Lower leg skin (tissue), 3 donors: ENCODE results near the gene NFKBIB.
A peak's percentile ranks its signal among the peaks of the same experiment; 100 is the strongest.

ENCODE experiments used
- POLR2A ChIP-seq, 2 donors: fragments of 450-650 bp; IDR thresholded peaks; one replicate each; pipeline ENCODE4 v1.6.1; 2016 to 2017; ENCODE audit warnings: antibody characterized with exemption in 2 of 2, mild to moderate bottlenecking in 1 of 2, moderate library complexity in 1 of 2
- TF ChIP-seq, protein P1 (sequence below), 3 donors: fragments of 450-650 bp; IDR thresholded peaks; one replicate each; pipeline ENCODE4 v1.5.1; 2016; ENCODE audit warnings: antibody characterized with exemption in 3 of 3, mild to moderate bottlenecking in 3 of 3, moderate library complexity in 2 of 3

DNA sequence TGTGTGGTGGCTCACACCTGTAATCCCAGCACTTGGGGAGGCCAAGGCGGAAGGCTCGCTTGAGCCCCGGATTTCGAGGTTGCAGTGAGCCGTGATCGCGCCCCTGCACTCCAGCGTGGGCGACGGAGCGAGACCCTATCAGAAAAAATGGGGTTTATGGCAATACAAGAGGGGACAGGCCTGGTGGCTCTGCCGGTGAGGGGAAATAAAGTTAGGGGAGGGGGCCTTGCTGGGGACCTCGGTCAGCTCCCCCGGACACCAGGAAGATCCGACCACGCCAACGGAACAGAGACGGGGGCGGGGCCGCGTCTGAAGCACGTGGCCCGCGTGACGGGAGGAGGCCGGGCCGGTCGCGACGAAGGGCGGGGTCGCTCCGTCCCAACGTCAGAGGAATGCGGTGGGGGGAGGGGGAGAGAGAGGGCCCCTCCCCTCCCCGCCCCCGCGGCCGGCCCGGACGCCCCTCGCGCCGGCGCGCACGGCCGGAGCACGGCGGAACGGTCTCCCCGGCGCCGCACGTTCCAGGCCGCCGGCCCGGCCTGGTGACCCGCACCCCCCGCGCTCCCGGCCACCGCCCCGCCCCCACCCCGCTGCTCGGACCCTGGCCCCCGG is 48.0 kb upstream of the NFKBIB start:
- peak in 1 of 2 donors; percentile 61 for TF ChIP-seq POLR2A (IDR thresholded peaks at IDR 0.05)
- TF ChIP-seq, protein P1, sequence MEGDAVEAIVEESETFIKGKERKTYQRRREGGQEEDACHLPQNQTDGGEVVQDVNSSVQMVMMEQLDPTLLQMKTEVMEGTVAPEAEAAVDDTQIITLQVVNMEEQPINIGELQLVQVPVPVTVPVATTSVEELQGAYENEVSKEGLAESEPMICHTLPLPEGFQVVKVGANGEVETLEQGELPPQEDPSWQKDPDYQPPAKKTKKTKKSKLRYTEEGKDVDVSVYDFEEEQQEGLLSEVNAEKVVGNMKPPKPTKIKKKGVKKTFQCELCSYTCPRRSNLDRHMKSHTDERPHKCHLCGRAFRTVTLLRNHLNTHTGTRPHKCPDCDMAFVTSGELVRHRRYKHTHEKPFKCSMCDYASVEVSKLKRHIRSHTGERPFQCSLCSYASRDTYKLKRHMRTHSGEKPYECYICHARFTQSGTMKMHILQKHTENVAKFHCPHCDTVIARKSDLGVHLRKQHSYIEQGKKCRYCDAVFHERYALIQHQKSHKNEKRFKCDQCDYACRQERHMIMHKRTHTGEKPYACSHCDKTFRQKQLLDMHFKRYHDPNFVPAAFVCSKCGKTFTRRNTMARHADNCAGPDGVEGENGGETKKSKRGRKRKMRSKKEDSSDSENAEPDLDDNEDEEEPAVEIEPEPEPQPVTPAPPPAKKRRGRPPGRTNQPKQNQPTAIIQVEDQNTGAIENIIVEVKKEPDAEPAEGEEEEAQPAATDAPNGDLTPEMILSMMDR (IDR thresholded peaks at IDR 0.05) = no peak
